ENCODE measurements around the gene LAT.
A peak's percentile ranks its signal among the peaks of the same experiment; 100 is the strongest.

The LAT gene

GRCh38 chr16:29009050-29009837 lies 24.4 kb downstream of the LAT start:
- no peak for DNase-seq

- DNase-seq = no peak
Observed at GRCh38 chr16:29009838-29010166, 24.9 kb downstream of the LAT start.

DNA sequence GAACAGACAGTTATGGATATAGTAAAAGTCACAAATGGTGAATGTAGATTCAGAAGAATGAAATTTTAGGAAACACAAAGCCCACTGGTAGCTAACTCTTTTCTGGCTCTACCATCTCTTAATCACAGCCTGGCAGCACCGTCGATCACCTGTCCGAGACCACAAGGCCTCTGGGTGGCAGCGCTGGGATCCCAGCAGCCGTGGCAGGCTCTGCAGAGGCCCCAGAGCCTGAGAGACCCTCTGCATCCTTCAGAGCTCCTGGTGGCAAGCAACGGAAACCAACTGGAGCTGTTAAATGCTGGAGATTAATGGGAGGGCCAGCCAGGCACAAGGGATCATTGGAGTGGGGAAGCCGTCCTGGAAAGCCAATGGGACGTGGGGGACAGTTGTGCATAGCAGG lies 26.3 kb downstream of the LAT start:
- DNase-seq = no peak

- no peak for DNase-seq
Observed at GRCh38 chr16:29011851-29012250, 27.0 kb downstream of the LAT start.

- DNase-seq = no peak
Observed at GRCh38 chr16:29012913-29013553, 28.2 kb downstream of the LAT start.

DNA sequence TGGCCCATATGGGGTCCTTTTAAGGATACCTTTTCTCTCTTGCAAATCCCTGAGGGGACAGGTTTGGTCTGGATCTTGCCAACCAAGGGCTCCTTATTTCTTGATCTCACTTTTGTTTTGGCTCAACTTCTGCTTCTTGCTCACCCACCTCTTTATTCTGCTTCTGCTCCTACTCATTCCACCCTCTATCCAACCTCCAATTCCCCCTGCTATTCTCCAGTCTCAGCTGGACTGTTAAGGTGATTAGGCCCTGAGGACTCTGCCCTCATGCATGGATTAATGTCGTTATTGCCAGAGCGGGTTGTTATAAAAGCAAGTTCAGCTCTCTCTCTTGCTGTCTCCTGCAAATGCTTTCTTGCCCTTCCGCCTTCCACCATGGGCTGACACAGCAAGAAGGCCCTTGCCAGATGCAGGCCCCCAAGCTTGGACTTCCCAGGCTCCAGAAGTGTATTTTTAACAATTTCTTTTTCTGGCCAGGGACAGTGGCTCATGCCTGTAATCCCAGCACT lies 29.8 kb downstream of the LAT start:
- DNase-seq = no peak

GRCh38 chr16:29022196-29022595 lies 37.3 kb downstream of the LAT start:
- DNase-seq = no peak

- DNase-seq = no peak
Observed at GRCh38 chr16:29023279-29024277, 38.7 kb downstream of the LAT start.

DNA sequence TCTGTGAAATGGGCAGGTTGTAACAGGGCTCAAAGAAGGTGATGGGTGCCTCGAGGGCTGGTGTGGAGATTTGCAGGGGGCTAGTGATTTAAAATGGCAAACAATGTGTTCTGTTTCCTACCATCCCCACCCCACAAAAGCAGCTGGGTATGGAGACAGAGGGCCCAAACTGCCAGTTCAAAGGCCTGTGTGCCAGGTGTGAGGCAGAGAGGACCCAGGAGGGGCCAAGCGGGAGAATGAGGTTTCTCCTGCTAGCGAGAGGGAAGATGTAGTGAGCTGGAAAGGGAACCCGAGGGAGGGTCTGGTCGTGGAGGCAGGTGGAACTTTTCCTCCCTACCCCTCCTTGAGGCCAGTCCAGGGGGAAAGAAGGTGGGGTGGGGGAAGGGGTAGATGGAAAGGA lies 39.4 kb downstream of the LAT start:
- no peak for DNase-seq

GRCh38 chr16:29025218-29025617 lies 40.4 kb downstream of the LAT start:
- no peak for DNase-seq

GRCh38 chr16:29025735-29026134 lies 40.9 kb downstream of the LAT start:
- no peak for DNase-seq

- DNase-seq = no peak
Observed at GRCh38 chr16:29028457-29029167, 43.8 kb downstream of the LAT start.

DNA sequence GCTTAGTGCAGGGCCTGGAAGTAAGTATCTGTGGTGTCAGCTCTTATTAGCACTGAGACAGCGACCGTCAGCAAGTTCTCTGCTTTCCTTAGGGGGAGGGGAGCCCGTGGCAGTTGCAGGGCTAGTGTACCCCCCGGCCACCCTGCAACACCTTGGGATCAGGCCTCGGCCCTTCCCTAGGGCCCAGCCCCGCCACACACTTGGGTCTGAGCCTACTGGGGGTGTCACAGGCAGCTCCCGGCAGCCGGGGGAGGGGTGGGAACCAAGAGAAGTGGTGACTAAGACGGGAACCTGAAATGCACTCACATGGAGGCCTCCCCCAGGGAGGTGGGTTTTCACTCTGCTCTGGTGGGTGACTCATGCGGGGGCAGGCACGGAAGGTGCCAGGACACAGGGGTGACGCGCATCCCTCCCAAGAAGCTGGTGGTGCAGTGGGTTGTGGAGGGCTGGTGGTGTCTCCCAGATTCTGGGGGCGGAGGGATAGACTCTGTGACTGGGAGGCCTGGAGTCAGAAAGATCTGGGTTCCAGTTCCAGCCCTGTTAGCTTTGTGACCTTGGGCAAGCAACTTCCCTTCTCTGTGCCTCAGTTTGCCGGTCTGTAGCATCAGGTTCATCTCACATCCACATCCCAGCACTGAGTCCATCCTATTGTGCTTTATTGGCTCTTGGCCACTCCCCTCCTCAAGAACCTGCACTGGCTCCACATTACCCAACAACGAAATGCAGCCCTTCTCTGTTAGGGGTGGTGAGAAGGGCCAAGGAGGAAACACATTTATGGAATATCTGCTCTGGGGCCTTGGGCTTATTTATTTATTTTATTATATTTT lies 44.5 kb downstream of the LAT start:
- peak; percentile 11 for DNase-seq

- DNase-seq = no peak
Observed at GRCh38 chr16:29030086-29030840, 45.4 kb downstream of the LAT start.

All from T-helper 9 cell (primary cell).